T-helper 2 cell treated with Interferon-gamma antibody and Interleukin-4, amounts not matched to agents 100 ng/mL and 5 ng/mL, for 36 hours (primary cell): Measurements from ENCODE around the gene PNPLA5. TPM values are rescaled to one million over a fixed set of nuclear protein-coding genes. Genes with fewer than 3 reads are reported as not detected.

ENCODE experiments used
- intact Hi-C: fragments of 100-400 bp; cut with micrococcal nuclease; formaldehyde crosslinking; loops from one replicate; pipeline ENCODE4 v1.15.1; 2023
- total RNA-seq: library from RNA; stranded (reverse); gene quantifications from 2 replicates; pipeline ENCODE4 v1.2.3, GENCODE V29; 2022

Gene PNPLA5
- total RNA-seq, 1 donor from 2014 or later: not detected

DNA sequence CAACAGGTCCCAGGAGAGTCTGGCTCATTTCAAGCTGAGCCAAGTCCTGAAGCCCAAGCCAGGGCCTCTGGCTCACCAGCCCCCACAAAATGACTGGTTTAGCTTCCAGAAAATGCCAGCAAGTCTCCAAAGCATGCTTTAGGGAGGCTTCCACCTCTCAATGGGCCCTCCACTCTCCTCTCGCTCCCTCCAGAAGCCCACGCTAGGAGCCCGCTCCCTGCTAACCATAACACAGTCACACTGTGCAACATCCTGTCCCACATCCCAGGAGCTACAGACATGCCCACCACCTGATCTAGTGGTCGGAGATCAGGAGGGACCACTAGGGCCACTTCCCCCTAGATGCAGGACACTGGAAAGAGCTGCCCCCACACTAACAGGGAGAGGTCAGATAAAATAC is 36.4 kb downstream of the PNPLA5 start:
- intact Hi-C loops: no loop called here

DNA sequence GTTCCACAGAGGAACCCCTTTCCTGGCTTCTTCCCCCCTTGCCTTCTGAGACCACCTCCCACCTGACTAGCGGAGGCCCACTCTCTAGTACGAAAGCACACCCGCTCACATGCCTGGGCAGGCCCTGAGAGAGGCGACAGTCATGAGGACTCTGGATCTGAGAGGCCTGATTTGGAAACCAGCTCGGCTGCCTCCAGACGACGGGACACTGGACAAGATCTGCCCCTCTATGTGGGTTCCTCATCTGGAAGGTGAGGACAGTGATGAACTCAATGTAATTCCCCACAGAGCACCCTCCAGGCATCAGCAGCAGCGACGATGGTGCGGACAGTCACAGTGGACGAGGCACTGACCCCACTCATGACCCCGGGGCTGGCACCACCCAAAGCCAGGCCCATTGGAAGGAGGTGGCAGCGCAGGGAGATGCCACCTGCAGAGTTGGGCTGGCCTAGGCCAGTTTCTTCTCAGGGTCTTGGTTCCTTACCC is 37.0 kb downstream of the PNPLA5 start:
- intact Hi-C loops: no loop called here

- intact Hi-C loops: no loop called here
Measured at GRCh38 chr22:43854121-43854785, 37.6 kb downstream of the PNPLA5 start.

- intact Hi-C loops: no loop called here
Measured at GRCh38 chr22:43853328-43853931, 38.4 kb downstream of the PNPLA5 start.

- intact Hi-C loops: no loop called here
Measured at GRCh38 chr22:43852573-43853327, 39.1 kb downstream of the PNPLA5 start.

- intact Hi-C loops: no loop called here
Measured at GRCh38 chr22:43851979-43852307, 39.9 kb downstream of the PNPLA5 start.

GRCh38 chr22:43851058-43851978 is 40.5 kb downstream of the PNPLA5 start:
- intact Hi-C loops: no loop called here

DNA sequence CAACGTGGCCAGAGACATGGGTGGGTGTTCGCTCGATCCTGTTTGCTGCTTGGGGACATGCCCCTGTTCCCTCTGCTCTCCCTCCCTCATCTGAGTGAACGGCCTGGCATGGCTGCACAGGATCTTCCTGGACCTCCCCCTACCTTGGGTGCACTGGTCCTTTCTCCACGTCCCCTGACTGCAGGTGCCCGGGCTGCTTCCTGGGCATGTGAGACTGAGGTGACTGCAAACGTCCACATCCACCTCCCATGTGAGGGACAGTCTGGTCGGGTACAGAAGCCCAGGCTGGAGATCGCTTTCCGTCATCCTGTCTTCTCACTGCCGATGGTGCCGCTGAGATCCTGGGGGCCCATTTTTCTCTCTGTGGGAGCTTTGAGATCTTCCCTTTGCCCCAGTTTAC is 41.3 kb downstream of the PNPLA5 start:
- intact Hi-C loops: no loop called here

- intact Hi-C loops: no loop called here
Measured at GRCh38 chr22:43849731-43850130, 42.1 kb downstream of the PNPLA5 start.

GRCh38 chr22:43848366-43849171 is 43.2 kb downstream of the PNPLA5 start:
- intact Hi-C loops: no loop called here

GRCh38 chr22:43847376-43848289 is 44.2 kb downstream of the PNPLA5 start:
- intact Hi-C loops: no loop called here

DNA sequence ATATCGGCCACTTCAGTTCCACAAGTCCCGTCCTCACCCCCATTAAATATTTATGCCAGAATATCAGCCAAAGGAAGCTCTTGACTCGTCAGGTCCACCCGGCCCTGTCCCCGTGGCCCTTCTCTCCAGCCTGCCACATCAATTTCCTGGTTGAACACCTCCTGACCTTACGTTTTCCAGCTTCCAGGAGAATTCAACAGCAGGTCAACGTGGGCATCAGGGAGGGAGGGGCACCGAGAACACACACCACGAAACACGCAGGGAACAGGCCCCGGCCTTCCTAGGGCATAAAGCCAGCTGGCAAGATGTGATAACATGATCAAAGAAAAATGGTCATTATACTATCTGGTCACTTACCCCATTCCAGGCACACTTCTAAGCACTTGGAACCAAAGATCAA is 44.8 kb downstream of the PNPLA5 start:
- intact Hi-C loops: no loop called here

GRCh38 chr22:43845981-43846380 is 45.8 kb downstream of the PNPLA5 start:
- intact Hi-C loops: no loop called here

GRCh38 chr22:43844560-43845545 is 47.0 kb downstream of the PNPLA5 start:
- intact Hi-C loops: no loop called here

GRCh38 chr22:43843783-43844530 is 47.9 kb downstream of the PNPLA5 start:
- intact Hi-C loops: no loop called here

DNA sequence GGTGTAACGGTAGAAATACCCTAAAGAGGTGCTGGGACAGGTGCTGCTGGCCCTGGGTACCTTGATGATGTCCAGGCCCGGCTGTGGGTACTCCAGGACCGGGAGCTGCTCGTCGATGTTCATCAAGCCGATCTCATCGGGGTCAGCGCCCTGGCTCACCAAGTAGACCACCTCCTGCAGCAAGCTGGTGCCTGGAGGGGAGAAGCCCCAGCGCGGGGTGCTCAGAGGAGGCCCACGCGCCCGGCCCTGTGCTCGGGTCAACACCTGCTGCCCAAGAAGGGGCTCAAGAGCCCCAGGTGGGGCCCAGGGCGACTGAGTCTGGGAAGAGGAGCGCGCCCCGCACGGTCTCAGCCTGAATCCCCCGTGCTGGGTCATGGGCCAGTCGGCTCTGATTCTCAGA is 50.1 kb downstream of the PNPLA5 start:
- intact Hi-C loops: no loop called here

DNA sequence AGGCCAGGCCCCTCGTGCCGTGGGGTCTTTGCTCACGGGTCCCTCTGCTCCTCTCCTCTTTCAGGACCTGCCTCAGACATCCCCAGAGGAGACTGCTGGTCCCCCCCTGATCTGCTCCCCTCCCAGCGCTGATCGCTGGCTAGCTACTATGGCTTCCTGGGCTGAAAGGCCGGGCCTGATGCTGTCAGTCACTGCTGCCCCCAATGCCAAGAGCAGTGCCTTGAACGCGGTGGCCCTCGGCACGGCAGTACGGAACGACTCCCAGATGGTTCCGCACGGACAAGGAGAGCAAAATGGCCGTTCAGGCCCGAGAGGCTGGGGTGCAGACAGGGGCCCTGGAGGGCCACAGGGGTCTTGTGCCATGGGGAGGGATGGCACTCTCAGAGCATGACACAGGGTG is 51.0 kb downstream of the PNPLA5 start:
- intact Hi-C loops: no loop called here

- intact Hi-C loops: no loop called here
Measured at GRCh38 chr22:43840431-43840830, 51.4 kb downstream of the PNPLA5 start.
